ENCODE data around the gene MORN3. TPM values are rescaled to one million over a fixed set of nuclear protein-coding genes. Genes with fewer than 3 reads are reported as not detected.
"Not testable (repeated sequence)": the region's sequence is repeated elsewhere in the genome, so short reads cannot be mapped to it uniquely, and the experiment has no call there.

Gene MORN3
- total RNA-seq, 2 experiments from 2014 or later, result 2.0 to 2.6 TPM

GRCh38 chr12:121638298-121639202, 30.9 kb downstream of the MORN3 start:
- peak overlapping the region; percentile 91 for H3K27ac Mint-ChIP-seq
- ChIA-PET CTCF (interaction anchor here (1.0 to 3.4 kb wide), 5 partner anchors 10 to 195 kb away, joined by 3 to 15 read pairs (median 14); partner anchors contain the start of gene MORN3), POLR2A (interaction anchor here (0.5 to 1.0 kb wide), 2 partner anchors 11 to 89 kb away, joined by 3 to 5 read pairs; no protein-coding TSS in a partner anchor)
- H3K9me3 Mint-ChIP-seq (ENCODE audit: low read depth), result no peaks in the 10 kb centered on the region
- peaks cover 42% of the 10 kb centered on the region for H3K4me1 Mint-ChIP-seq
- intact Hi-C loops (cut with DNase I, micrococcal nuclease), result no loop called here
- no peak for ATAC-seq
- DNase-seq, result no peak
- H3K36me3 Mint-ChIP-seq (ENCODE audit: low read depth), result peaks cover 32% of the 10 kb centered on the region
- H3K27me3 Mint-ChIP-seq, result no peaks in the 10 kb centered on the region
- no peak overlapping the region for H3K4me3 Mint-ChIP-seq

- intact Hi-C loops (cut with DNase I, micrococcal nuclease), result no loop called here
- no peaks in the 10 kb centered on the region for H3K9me3 Mint-ChIP-seq (ENCODE audit: low read depth)
- ATAC-seq (peak; percentile 86), DNase-seq (peak; percentile 77)
- H3K36me3 Mint-ChIP-seq (ENCODE audit: low read depth), result peaks cover 36% of the 10 kb centered on the region
- peak overlapping the region; percentile 91 for H3K27ac Mint-ChIP-seq
- CTCF ChIA-PET, result interaction anchor here (0.9 to 3.4 kb wide), 6 partner anchors 9 to 194 kb away, joined by 3 to 15 read pairs (median 9); partner anchors contain the start of gene MORN3
- H3K27me3 Mint-ChIP-seq, result no peaks in the 10 kb centered on the region
- POLR2A ChIA-PET, result interaction anchor here (0.6 to 1.3 kb wide), 3 partner anchors 8 to 32 kb away, joined by 3 to 5 read pairs (median 3); partner anchors contain the start of gene MORN3
- peak overlapping the region; percentile 63 for H3K4me3 Mint-ChIP-seq
- peaks cover 53% of the 10 kb centered on the region for H3K4me1 Mint-ChIP-seq
Observed at GRCh38 chr12:121637231-121637914, 32.1 kb downstream of the MORN3 start.

- intact Hi-C loops (cut with DNase I, micrococcal nuclease), result no loop called here
- DNase-seq (no peak), ATAC-seq (no peak)
- POLR2A ChIA-PET, result interaction anchor here (0.5 to 1.0 kb wide), 3 partner anchors 37 to 78 kb away, joined by 3 to 4 read pairs (median 3); no protein-coding TSS in a partner anchor
- CTCF ChIA-PET, result interaction anchor here (0.6 to 1.2 kb wide), 3 partner anchors 34 to 159 kb away, joined by 4 to 6 read pairs (median 4); partner anchors contain the start of gene RHOF
- Mint-ChIP-seq H3K36me3 (ENCODE audit: low read depth) (peaks cover 42% of the 10 kb centered on the region), H3K4me3 (peak overlapping the region; percentile 28), H3K27me3 (no peaks in the 10 kb centered on the region), H3K4me1 (peaks cover 74% of the 10 kb centered on the region), H3K9me3 (ENCODE audit: low read depth) (no peaks in the 10 kb centered on the region), H3K27ac (peak overlapping the region; percentile 85)
Observed at GRCh38 chr12:121634836-121635235, 34.6 kb downstream of the MORN3 start.

GRCh38 chr12:121633833-121634196, 35.6 kb downstream of the MORN3 start:
- H3K4me3 Mint-ChIP-seq; H3K27ac Mint-ChIP-seq; ATAC-seq; CTCF ChIA-PET; intact Hi-C loops (cut with DNase I, micrococcal nuclease); DNase-seq; H3K27me3 Mint-ChIP-seq; H3K9me3 Mint-ChIP-seq (ENCODE audit: low read depth); POLR2A ChIA-PET: not testable (repeated sequence)
- Mint-ChIP-seq H3K36me3 (ENCODE audit: low read depth) (peaks cover 47% of the 10 kb centered on the region), H3K4me1 (peaks cover 81% of the 10 kb centered on the region)

- intact Hi-C loops (cut with DNase I, micrococcal nuclease), result no loop called here
- Mint-ChIP-seq H3K36me3 (ENCODE audit: low read depth) (peaks cover 51% of the 10 kb centered on the region), H3K4me3 (peak overlapping the region; percentile 41), H3K27ac (peak overlapping the region; percentile 99), H3K9me3 (ENCODE audit: low read depth) (no peaks in the 10 kb centered on the region), H3K27me3 (no peaks in the 10 kb centered on the region), H3K4me1 (peaks cover 73% of the 10 kb centered on the region)
- POLR2A ChIA-PET, result interaction anchor here (0.9 kb wide), 1 partner anchor 40 kb away, joined by 3 read pairs; no protein-coding TSS in a partner anchor
- CTCF ChIA-PET, result interaction anchor here (0.7 to 2.4 kb wide), 6 partner anchors 9 to 193 kb away, joined by 3 to 10 read pairs (median 4); partner anchors contain the start of gene MORN3
- no peak for DNase-seq
- no peak for ATAC-seq
Observed at GRCh38 chr12:121632069-121632970, 37.1 kb downstream of the MORN3 start.

GRCh38 chr12:121630791-121631355, 38.6 kb downstream of the MORN3 start:
- H3K4me1 Mint-ChIP-seq, result peaks cover 62% of the 10 kb centered on the region
- POLR2A ChIA-PET, result interaction anchor here (0.7 kb wide), 1 partner anchor 18 kb away, joined by 4 read pairs; no protein-coding TSS in a partner anchor

GRCh38 chr12:121628536-121628935, 40.9 kb downstream of the MORN3 start:
- CTCF ChIA-PET, result interaction anchor here (0.5 to 4.2 kb wide), 8 partner anchors 9 to 982 kb away, joined by 3 to 29 read pairs (median 4); partner anchors contain the start of gene MORN3
- POLR2A ChIA-PET, result interaction anchor here (0.7 to 2.4 kb wide), 7 partner anchors 9 to 174 kb away, joined by 3 to 12 read pairs (median 5); no protein-coding TSS in a partner anchor
- peak overlapping the region; percentile 99 for H3K27ac Mint-ChIP-seq
- intact Hi-C loops (cut with DNase I, micrococcal nuclease), result loop anchor here (5.0 kb wide), 4 partner anchors 91 to 1904 kb away; partner anchors contain the start of genes RHOF (in 1 of the 2) and RILPL1 (in 1 of the 2)
- no peaks in the 10 kb centered on the region for H3K9me3 Mint-ChIP-seq (ENCODE audit: low read depth)
- no peaks in the 10 kb centered on the region for H3K27me3 Mint-ChIP-seq
- peak; percentile 46 for DNase-seq
- no peak for ATAC-seq
- peaks cover 57% of the 10 kb centered on the region for H3K4me1 Mint-ChIP-seq
- peak overlapping the region; percentile 92 for H3K4me3 Mint-ChIP-seq
- peaks cover 45% of the 10 kb centered on the region for H3K36me3 Mint-ChIP-seq (ENCODE audit: low read depth)

More at GRCh38 chr12:121630791-121631355, 38.6 kb downstream of the MORN3 start:
- no peaks in the 10 kb centered on the region for H3K9me3 Mint-ChIP-seq (ENCODE audit: low read depth)
- intact Hi-C loops (cut with DNase I, micrococcal nuclease), result no loop called here
- CTCF ChIA-PET, result no interaction called here
- peak overlapping the region; percentile 92 for H3K4me3 Mint-ChIP-seq
- DNase-seq, result no peak
- ATAC-seq, result no peak
- H3K27me3 Mint-ChIP-seq, result no peaks in the 10 kb centered on the region
- peak overlapping the region; percentile 99 for H3K27ac Mint-ChIP-seq
- peaks cover 50% of the 10 kb centered on the region for H3K36me3 Mint-ChIP-seq (ENCODE audit: low read depth)

GRCh38 chr12:121628037-121628436, 41.4 kb downstream of the MORN3 start:
- DNase-seq, result peak; percentile 45
- intact Hi-C loops (cut with DNase I, micrococcal nuclease), result loop anchor here (5.0 kb wide), 4 partner anchors 91 to 1904 kb away; partner anchors contain the start of genes RHOF (in 1 of the 2) and RILPL1 (in 1 of the 2)
- H3K36me3 Mint-ChIP-seq (ENCODE audit: low read depth), result peaks cover 45% of the 10 kb centered on the region
- ChIA-PET CTCF (interaction anchor here (0.5 to 4.2 kb wide), 13 partner anchors 8 to 568 kb away, joined by 3 to 29 read pairs (median 5); partner anchors contain the start of gene MORN3), POLR2A (interaction anchor here (0.7 to 2.4 kb wide), 10 partner anchors 8 to 175 kb away, joined by 3 to 12 read pairs (median 4); no protein-coding TSS in a partner anchor)
- H3K4me1 Mint-ChIP-seq, result peaks cover 53% of the 10 kb centered on the region
- H3K4me3 Mint-ChIP-seq, result peak overlapping the region; percentile 92
- H3K27me3 Mint-ChIP-seq, result no peaks in the 10 kb centered on the region
- no peak for ATAC-seq
- H3K27ac Mint-ChIP-seq, result peak overlapping the region; percentile 99
- H3K9me3 Mint-ChIP-seq (ENCODE audit: low read depth), result no peaks in the 10 kb centered on the region

GRCh38 chr12:121626853-121627640, 42.4 kb downstream of the MORN3 start:
- H3K9me3 Mint-ChIP-seq (ENCODE audit: low read depth), result no peaks in the 10 kb centered on the region
- ATAC-seq, result peak; percentile 71
- CTCF ChIA-PET, result interaction anchor here (0.5 to 4.5 kb wide), 27 partner anchors 9 to 211 kb away, joined by 3 to 29 read pairs (median 5); partner anchors contain the start of genes MORN3 and RHOF
- POLR2A ChIA-PET, result interaction anchor here (0.6 to 2.4 kb wide), 21 partner anchors 9 to 596 kb away, joined by 3 to 12 read pairs (median 4); no protein-coding TSS in a partner anchor
- peak overlapping the region; percentile 92 for H3K4me3 Mint-ChIP-seq
- H3K36me3 Mint-ChIP-seq (ENCODE audit: low read depth), result peaks cover 37% of the 10 kb centered on the region
- peaks cover 44% of the 10 kb centered on the region for H3K4me1 Mint-ChIP-seq
- no peaks in the 10 kb centered on the region for H3K27me3 Mint-ChIP-seq
- DNase-seq, result peak; percentile 93
- intact Hi-C loops (cut with DNase I, micrococcal nuclease), result loop anchor here (1.0 to 5.0 kb wide), 28 partner anchors 30 to 1905 kb away; partner anchors contain the start of genes CAMKK2 (in 2 of the 2), PSMD9 (in 2 of the 2), ANAPC5 (in 1 of the 2) and KDM2B (in 1 of the 2)
- H3K27ac Mint-ChIP-seq, result peak overlapping the region; percentile 99

All from activated CD4-positive, alpha-beta T cell treated with anti-CD3 and anti-CD28 coated beads for 36 hours (primary cell).